Kidney glomerular epithelial cell (primary cell): ENCODE results near the gene SLC6A2.
"Not testable (repeated sequence)": the region's sequence is repeated elsewhere in the genome, so short reads cannot be mapped to it uniquely, and the experiment has no call there.

Experiments
- DNase-seq: peaks from one replicate; lab custom pipeline; 2025; lab: John Stamatoyannopoulos, UW

SLC6A2 gene

GRCh38 chr16:55711959-55712876, 56.4 kb downstream of the SLC6A2 start:
- peak; percentile 65 for DNase-seq

- DNase-seq = no peak
These were observed 57.3 kb downstream of the SLC6A2 start for GRCh38 chr16:55713103-55713502.

GRCh38 chr16:55717326-55717725, 61.5 kb downstream of the SLC6A2 start:
- no peak for DNase-seq

- DNase-seq = no peak
These were observed 69.4 kb downstream of the SLC6A2 start for GRCh38 chr16:55725055-55725777.

- DNase-seq = no peak
These were observed 73.0 kb downstream of the SLC6A2 start for GRCh38 chr16:55728797-55729196.

- DNase-seq = no peak
These were observed 74.3 kb downstream of the SLC6A2 start for GRCh38 chr16:55730115-55730514.

- DNase-seq = no peak
These were observed 76.7 kb downstream of the SLC6A2 start for GRCh38 chr16:55732496-55732895.

- DNase-seq = no peak
These were observed 78.9 kb downstream of the SLC6A2 start for GRCh38 chr16:55734665-55735064.

- no peak for DNase-seq
These were observed 79.5 kb downstream of the SLC6A2 start for GRCh38 chr16:55735120-55735781.

- no peak for DNase-seq
These were observed 80.9 kb downstream of the SLC6A2 start for GRCh38 chr16:55736671-55737070.

GRCh38 chr16:55737318-55737717, 81.5 kb downstream of the SLC6A2 start:
- no peak for DNase-seq

- no peak for DNase-seq
These were observed 82.2 kb downstream of the SLC6A2 start for GRCh38 chr16:55737966-55738365.

- DNase-seq = no peak
These were observed 90.3 kb downstream of the SLC6A2 start for GRCh38 chr16:55746081-55746480.

GRCh38 chr16:55747785-55748184, 92.0 kb downstream of the SLC6A2 start:
- no peak for DNase-seq

- DNase-seq = not testable (repeated sequence)
These were observed 96.8 kb downstream of the SLC6A2 start for GRCh38 chr16:55752465-55753144.

- not testable (repeated sequence) for DNase-seq
These were observed 97.4 kb downstream of the SLC6A2 start for GRCh38 chr16:55753145-55753631.
